HFFc6 (cell line): ENCODE data around the gene TOX2. TPM values are rescaled to one million over a fixed set of nuclear protein-coding genes. Genes with fewer than 3 reads are reported as not detected.

Source experiments
- DNase-seq: peaks from one replicate; pipeline ENCODE4 v3.0.0-alpha.2; 2018
- H3K27ac Mint-ChIP-seq: 2 replicates; pipeline ENCODE4 v1.8.0; 2020; ENCODE audit warnings: mild to moderate bottlenecking, mixed read lengths
- H3K27me3 Mint-ChIP-seq: 2 replicates; pipeline ENCODE4 v1.8.0; 2021; ENCODE audit warnings: mild to moderate bottlenecking, moderate library complexity, mixed read lengths; ENCODE audit not compliant: insufficient read depth
- H3K36me3 Mint-ChIP-seq: 2 replicates; pipeline ENCODE4 v1.8.0; 2021; ENCODE audit warnings: low read depth, mixed read lengths
- H3K4me1 Mint-ChIP-seq: 2 replicates; pipeline ENCODE4 v1.8.0; 2020; ENCODE audit warnings: low read depth, mixed read lengths
- H3K4me3 Mint-ChIP-seq: 2 replicates; pipeline ENCODE4 v1.8.0; 2020; ENCODE audit warnings: mild to moderate bottlenecking, moderate library complexity, mixed read lengths
- H3K9me3 Mint-ChIP-seq: 2 replicates; pipeline ENCODE4 v1.8.0; 2020; ENCODE audit warnings: mild to moderate bottlenecking, mixed read lengths
- total RNA-seq, 6 experiments: library from RNA; stranded (reverse); fragmentation: NEBNext Ultra II Directional; extraction: Animal tissue kit (Norgen Biotek cat#: 25700); gene quantifications; 2 replicates in 1 of 6; 3 replicates in 5 of 6; pipeline ENCODE4 v1.2.3, GENCODE V29; 2021
- TF ChIP-seq, protein P1 (sequence below): fragments of 200-600 bp; sonication (generic); IDR thresholded peaks from 2 replicates; pipeline ENCODE4 v1.5.0; 2021; ENCODE audit warnings: antibody characterized with exemption, mild to moderate bottlenecking

Gene TOX2
- total RNA-seq, 6 experiments from 2014 or later, result 46.1 to 68.2 (median 60.2) TPM

DNA sequence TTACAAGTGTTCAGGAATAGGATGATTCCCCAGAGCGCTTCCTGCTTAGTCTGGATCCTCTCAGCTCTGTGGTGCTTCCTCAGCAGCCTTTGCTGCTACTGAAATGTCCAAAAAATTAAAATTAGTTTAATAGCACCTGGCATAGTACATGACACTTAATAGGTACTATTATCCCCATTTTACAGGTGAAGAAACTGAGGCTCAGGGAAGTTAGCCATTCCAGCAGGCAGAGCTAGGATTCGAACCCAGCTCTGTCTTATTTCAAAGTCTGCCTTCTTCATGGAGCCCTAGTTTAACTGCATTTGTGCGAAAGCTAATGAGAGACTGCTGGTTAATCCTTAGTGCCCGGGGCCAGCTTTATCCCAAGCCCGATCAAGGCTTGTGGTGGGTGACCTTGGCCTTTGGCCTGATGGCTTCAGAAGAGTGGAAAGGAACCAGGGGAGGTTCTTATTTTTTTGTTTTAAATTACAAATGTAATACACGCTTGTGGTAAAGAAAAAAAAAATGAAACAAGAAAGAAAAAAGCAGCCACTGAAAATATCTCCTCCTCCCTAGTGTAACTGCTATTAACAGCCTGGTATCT, 30.1 kb downstream of the TOX2 start:
- TF ChIP-seq, protein P1, sequence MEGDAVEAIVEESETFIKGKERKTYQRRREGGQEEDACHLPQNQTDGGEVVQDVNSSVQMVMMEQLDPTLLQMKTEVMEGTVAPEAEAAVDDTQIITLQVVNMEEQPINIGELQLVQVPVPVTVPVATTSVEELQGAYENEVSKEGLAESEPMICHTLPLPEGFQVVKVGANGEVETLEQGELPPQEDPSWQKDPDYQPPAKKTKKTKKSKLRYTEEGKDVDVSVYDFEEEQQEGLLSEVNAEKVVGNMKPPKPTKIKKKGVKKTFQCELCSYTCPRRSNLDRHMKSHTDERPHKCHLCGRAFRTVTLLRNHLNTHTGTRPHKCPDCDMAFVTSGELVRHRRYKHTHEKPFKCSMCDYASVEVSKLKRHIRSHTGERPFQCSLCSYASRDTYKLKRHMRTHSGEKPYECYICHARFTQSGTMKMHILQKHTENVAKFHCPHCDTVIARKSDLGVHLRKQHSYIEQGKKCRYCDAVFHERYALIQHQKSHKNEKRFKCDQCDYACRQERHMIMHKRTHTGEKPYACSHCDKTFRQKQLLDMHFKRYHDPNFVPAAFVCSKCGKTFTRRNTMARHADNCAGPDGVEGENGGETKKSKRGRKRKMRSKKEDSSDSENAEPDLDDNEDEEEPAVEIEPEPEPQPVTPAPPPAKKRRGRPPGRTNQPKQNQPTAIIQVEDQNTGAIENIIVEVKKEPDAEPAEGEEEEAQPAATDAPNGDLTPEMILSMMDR, result no peak
- peaks cover 2% of the 10 kb centered on the region for H3K27me3 Mint-ChIP-seq
- peaks cover 13% of the 10 kb centered on the region for H3K36me3 Mint-ChIP-seq

DNA sequence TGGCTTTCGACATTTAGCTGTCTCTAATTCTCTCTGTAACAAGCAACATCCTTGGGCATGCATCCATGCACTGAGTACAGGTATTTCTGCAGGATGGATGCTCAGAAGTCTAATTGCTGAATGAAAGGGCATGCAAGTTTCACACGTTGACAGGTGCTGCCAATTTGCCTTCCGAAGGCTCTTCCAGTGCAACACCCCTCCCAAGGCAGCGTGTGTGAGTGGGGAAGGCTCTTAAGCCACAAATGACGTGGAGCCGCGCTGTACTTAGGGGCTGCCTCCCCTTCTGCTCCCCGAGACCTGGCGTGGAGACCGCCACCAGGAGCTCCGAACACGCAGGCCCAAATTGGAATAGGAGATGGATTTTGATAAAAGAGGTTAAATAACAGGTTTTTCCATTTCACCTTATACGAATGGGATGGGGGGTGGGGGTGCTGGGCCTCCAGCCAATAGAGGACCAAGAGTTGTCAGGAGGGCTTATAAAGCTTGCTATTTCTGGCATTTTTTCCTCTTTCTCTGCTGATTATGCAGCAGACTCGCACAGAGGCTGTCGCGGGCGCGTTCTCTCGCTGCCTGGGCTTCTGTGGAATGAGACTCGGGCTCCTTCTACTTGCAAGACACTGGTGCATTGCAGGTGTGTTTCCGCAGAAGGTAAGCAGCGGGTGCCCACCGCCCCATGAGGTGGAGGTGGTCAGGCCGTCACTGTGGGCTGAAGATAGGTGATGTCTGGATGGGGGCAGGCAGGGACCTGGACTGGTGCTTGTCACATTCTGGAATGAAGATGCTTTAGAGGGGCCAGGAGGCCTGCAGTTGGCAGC, 30.9 kb downstream of the TOX2 start:
- Mint-ChIP-seq H3K4me1 (peaks cover 69% of the 10 kb centered on the region), H3K36me3 (peaks cover 19% of the 10 kb centered on the region), H3K4me3 (no peak overlapping the region), H3K27ac (peak overlapping the region; percentile 25; the same call in 1 of the 2 replicates), H3K27me3 (peaks cover 2% of the 10 kb centered on the region), H3K9me3 (no peaks in the 10 kb centered on the region)
- TF ChIP-seq, protein P1, result no peak
- DNase-seq, result no peak

More for the DNA sequence above, 30.1 kb downstream of the TOX2 start:
- Mint-ChIP-seq H3K4me1 (peaks cover 69% of the 10 kb centered on the region), H3K4me3 (no peak overlapping the region), H3K9me3 (no peaks in the 10 kb centered on the region), H3K27ac (peak overlapping the region; percentile 92; the same call in 1 of the 2 replicates)
- no peak for DNase-seq

DNA sequence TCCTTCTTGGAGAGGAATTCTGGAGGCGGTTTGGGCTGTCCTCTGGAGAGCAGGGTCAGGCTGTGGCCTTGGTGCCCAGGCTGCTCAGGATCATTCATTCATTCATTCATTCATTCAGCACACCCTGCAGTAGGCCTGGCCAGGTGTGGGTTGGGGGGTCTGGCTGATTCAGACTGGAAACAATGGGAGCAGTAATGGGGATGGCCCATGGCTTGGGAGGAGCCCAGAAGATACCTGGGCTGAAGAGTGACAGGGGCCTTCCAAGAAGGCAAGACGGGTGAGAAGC, 31.5 kb downstream of the TOX2 start:
- Mint-ChIP-seq H3K27ac (no peak overlapping the region; the same call in 1 of the 2 replicates), H3K4me3 (no peak overlapping the region), H3K36me3 (peaks cover 20% of the 10 kb centered on the region), H3K9me3 (no peaks in the 10 kb centered on the region), H3K27me3 (peaks cover 2% of the 10 kb centered on the region), H3K4me1 (peaks cover 66% of the 10 kb centered on the region)
- DNase-seq, result no peak
- TF ChIP-seq, protein P1, result no peak

DNA sequence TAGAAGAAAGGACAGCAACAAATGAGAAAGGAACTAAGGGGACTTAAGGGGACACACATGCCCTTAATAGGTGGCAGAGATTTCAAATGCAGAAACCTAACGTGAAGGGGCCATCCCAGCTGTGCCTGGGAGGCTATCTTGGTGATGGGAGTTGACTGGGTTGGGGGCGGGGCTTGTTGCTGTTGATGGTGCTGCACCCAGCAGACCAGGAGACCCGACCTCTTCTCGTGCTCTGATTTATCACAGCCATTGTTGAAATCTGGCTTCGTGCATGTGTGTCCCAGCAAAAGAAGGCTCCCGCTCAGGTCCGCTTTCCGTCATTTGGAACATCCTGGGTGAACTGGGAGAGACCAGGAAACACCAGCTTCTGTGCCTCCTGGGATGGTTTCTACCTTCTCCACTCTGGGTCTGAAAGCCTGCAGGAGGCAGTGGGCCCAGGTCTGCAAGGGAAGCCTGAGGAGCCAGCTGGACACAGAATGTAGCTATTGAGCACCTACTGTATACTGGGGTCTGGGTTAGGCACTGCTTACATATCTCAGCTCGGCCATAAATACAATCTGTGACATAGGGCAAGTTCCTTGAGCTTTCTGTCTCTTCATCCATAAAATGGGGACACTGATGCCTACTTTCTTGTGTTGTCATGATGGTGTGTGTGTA, 32.1 kb downstream of the TOX2 start:
- no peak overlapping the region; the same call in 1 of the 2 replicates for H3K4me3 Mint-ChIP-seq
- TF ChIP-seq, protein P1, result no peak
- DNase-seq, result no peak
- peaks cover 20% of the 10 kb centered on the region for H3K36me3 Mint-ChIP-seq
- H3K27me3 Mint-ChIP-seq, result peaks cover 2% of the 10 kb centered on the region
- no peaks in the 10 kb centered on the region for H3K9me3 Mint-ChIP-seq
- H3K27ac Mint-ChIP-seq, result no peak overlapping the region
- H3K4me1 Mint-ChIP-seq, result peaks cover 60% of the 10 kb centered on the region

DNA sequence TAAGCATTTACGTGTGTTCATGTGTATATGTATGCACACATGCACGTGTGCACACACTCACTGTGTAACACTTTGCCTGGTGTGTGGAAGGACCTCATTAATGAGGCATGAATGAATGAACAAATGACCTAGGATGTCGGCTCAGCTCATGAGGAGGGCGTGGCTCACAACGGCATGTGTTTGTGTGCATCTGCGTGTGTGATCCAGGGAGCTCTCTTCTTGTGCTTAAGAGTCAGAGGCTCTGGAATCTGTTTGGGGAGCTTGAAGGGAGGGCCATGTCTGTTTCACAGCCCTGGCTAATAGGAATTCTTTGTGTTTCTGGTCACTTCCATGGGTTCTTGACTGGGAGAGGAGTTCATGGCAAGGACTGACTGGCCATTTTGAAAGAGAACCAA, 32.7 kb downstream of the TOX2 start:
- Mint-ChIP-seq H3K9me3 (no peaks in the 10 kb centered on the region), H3K4me1 (peaks cover 57% of the 10 kb centered on the region), H3K27me3 (peaks cover 2% of the 10 kb centered on the region), H3K27ac (peak overlapping the region; percentile 39; the same call in 1 of the 2 replicates), H3K4me3 (no peak overlapping the region), H3K36me3 (peaks cover 20% of the 10 kb centered on the region)
- TF ChIP-seq, protein P1, result no peak
- DNase-seq, result no peak
